ENCODE measurements around the gene GALNS.
"Not testable (repeated sequence)": the region's sequence is repeated elsewhere in the genome, so short reads cannot be mapped to it uniquely, and the experiment has no call there.

The GALNS gene

GRCh38 chr16:88799569-88800276 is 57.0 kb downstream of the GALNS start:
- no peak for DNase-seq

GRCh38 chr16:88798772-88799455 is 57.8 kb downstream of the GALNS start:
- no peak for DNase-seq

- no peak for DNase-seq
Measured at GRCh38 chr16:88798073-88798472, 58.7 kb downstream of the GALNS start.

- DNase-seq: no peak
Measured at GRCh38 chr16:88796278-88796677, 60.5 kb downstream of the GALNS start.

- no peak for DNase-seq
Measured at GRCh38 chr16:88793251-88793954, 63.3 kb downstream of the GALNS start.

GRCh38 chr16:88792668-88793250 is 64.0 kb downstream of the GALNS start:
- no peak for DNase-seq

- DNase-seq: no peak
Measured at GRCh38 chr16:88792078-88792550, 64.6 kb downstream of the GALNS start.

GRCh38 chr16:88790312-88791211 is 66.2 kb downstream of the GALNS start:
- peak; percentile 78 for DNase-seq

GRCh38 chr16:88789594-88789993 is 67.2 kb downstream of the GALNS start:
- no peak for DNase-seq

- DNase-seq: not testable (repeated sequence)
Measured at GRCh38 chr16:88788749-88789148, 68.0 kb downstream of the GALNS start.

GRCh38 chr16:88787579-88788314 is 69.0 kb downstream of the GALNS start:
- DNase-seq: no peak

- DNase-seq: peak; percentile 83
Measured at GRCh38 chr16:88785106-88785924, 71.4 kb downstream of the GALNS start, which contains the start of gene PIEZO1. Gene PIEZO1, minus strand, starts transcription at chr16:88785220. Its CDS starts 256 bp downstream, at chr16:88784964.

GRCh38 chr16:88784856-88785105 is 72.0 kb downstream of the GALNS start:
- DNase-seq: no peak

- DNase-seq: peak; percentile 71
Measured at GRCh38 chr16:88784074-88784855, 72.5 kb downstream of the GALNS start.

GRCh38 chr16:88783391-88784073 is 73.2 kb downstream of the GALNS start:
- peak; percentile 41 for DNase-seq

GRCh38 chr16:88782454-88783390 is 74.0 kb downstream of the GALNS start:
- peak; percentile 84 for DNase-seq

GRCh38 chr16:88781140-88782077 is 75.3 kb downstream of the GALNS start:
- DNase-seq: peak; percentile 83
